HG03469 (cell line): Measurements from ENCODE around the gene CSTF2T.
"Not testable (repeated sequence)": the region's sequence is repeated elsewhere in the genome, so short reads cannot be mapped to it uniquely, and the experiment has no call there.

Source experiments
- ATAC-seq: cut with Tn5 transposase; IDR thresholded peaks from one replicate; pipeline ENCODE4 v1.9.1; 2021; ENCODE audit warnings: mild to moderate bottlenecking, moderate library complexity, moderate number of reproducible peaks; ENCODE audit not compliant: unreplicated experiment

The CSTF2T gene

DNA sequence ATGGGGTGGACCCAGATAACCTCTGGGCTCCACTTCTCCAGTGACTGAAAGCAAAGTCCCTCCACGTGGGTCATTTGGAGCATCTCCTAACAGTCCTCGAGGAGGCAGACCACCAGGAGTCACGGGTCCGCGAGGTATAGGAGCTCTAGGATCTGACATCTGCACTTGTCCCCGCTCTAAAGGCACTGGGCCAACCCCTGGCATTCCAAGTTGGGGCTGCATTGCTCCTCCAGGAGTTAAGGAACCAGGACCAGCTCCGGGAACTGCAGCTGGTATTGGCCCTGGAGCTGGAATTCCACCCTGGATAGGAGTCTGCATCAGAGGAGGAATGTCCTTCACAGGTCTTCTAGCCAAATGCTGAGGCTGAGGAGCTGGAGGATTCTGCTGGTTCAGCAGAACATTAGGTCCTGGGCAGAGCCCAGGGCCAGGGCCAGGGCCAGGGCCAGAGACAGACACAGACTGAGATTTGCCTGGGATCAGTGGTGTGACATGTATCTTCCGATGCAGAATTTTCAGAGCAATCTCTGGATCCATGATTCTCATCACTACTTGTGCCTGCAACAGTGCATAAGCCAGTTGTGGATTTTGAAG, 827 bp downstream of the CSTF2T start:
- no peak for ATAC-seq

DNA sequence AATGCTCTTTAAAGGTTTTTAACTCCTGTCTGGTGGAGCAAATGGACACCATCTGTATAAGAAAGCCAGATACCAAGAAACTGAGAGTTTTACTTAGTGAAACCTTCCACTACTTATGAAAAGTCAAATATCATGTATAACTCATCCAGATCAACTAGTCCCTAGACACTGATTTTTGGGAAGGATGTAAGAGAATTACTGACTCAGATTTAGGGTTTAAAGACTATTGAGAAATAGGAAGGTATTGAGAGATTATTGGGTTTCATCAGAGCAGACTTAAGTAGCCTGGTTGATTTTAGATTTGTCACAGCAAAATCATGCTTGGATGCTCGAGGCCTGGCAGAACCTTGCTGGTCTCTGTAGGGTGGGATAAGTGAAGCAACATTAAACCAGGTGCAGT, 3.1 kb downstream of the CSTF2T start:
- no peak for ATAC-seq

DNA sequence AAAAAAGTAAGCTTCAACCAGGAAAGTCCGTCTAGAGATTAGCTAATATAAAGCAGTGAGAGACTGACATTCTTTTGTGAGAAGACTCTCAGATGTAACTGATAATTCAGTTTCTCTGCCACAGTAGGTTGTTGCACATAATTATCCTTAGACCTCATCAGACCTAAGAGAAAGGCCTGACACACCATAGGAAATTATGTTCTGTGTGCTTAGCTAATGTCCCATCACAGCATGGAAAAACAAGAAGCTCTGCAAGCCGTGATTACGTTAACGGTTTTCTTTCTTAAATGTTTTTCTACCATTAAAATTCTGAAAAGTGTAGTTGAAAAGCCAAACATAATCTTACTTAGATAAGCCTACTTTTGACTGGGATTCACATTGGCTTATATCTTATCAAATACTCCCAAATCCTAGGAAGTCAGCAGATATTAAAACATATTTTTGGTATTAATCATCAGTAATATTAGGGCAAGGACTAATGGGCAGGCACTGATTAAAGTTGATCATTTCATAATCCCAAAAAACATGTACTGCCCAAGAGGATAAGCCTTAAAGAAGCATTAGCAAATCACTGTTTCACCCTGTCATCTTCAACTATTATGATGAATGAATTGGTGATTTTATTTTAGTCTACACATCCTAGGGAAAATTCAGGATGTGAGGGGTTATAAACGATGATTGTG, 5.2 kb downstream of the CSTF2T start:
- no peak for ATAC-seq

DNA sequence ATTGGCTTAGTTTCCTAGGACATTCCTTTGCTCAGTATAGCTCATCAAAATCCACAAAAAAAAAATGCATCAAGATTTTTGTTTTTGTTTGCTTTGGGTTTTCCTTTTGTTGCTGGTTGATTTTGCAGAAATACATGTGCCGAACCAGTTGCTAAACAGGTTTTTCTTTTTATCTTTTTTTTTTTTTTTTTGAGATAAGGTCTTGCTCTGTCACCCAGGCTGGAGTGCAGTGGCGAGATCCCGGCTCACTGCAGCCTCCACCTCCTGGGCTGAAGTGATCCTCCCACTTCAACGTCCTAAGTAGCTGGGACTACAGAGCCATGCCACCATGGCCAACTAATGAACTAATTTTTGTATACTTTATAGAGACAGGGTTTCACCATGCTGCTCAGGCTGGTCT, 8.3 kb downstream of the CSTF2T start:
- ATAC-seq = no peak

DNA sequence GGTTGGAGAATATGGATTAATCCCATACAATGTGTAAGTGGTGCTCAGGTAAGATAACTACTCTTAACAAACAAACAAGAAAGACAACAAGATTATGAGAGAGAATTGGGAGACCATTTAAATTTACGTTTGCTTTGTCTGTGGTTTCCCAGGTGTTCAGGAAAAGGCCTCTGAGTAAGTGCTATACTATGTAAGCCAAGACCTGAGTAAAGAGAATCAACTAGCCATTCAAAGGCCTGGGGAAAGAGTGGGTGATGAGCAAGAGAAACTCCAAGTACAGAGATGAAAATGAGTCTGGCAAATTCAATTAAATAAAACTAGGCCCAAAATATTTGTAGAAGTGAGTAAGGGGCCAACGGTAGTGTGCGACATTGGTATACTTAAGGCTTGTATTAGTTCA, 9.9 kb downstream of the CSTF2T start:
- ATAC-seq = no peak

DNA sequence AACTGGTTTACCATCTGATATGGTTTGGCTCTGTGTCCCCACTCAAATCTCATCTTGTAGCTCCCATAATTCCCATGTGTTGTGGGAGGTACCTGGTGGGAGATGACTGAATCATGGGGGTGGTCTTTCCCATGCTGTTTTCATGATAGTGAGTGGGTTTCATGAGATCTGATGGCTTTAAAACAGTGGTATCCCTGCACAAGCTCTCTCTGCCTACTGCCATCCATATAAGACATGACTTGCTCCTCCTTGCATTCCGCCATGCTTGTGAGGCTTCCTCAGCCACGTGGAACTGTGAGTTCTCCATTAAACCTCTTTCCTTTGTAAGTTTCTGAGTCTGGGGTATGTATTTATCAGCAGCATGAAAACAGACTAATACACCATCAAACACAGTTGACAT, 10.6 kb downstream of the CSTF2T start:
- ATAC-seq = not testable (repeated sequence)

DNA sequence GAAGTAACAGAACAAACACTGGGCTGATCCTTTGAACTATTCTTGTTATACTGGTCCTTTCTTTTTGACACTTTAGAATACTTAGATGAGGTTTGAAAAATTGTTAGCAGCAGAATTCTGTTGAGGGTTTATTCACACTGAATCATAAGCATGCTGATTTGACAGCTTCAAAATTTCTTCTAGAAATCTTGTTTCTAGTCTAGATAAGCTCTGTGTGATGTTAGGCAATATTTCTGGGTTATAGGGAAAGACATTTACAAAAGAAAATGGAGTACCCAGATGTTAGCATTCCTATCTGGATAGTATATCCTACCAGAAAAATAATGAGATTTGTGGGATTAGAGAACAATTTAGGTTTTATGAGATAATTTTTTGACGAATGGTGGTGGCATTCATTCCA, 12.1 kb downstream of the CSTF2T start:
- no peak for ATAC-seq

DNA sequence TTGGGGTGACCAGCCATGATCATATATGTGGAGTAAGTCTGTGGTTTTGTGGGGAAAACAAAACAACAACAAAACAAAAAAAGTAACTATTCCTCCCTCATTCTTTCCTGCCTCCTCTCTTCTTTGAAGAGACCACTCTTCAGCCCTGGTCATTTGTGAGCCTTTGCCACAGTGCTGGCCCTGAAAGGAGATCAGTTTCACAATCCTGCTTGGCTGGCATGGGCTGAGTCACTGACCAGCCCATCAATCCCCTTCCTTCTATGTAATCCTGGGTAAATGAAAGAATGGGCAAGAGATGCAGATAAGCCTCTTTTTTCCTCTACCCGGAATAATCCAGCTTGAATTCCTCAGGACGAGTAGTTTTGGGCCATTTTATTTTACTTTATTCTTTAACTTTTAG, 13.6 kb downstream of the CSTF2T start:
- no peak for ATAC-seq

DNA sequence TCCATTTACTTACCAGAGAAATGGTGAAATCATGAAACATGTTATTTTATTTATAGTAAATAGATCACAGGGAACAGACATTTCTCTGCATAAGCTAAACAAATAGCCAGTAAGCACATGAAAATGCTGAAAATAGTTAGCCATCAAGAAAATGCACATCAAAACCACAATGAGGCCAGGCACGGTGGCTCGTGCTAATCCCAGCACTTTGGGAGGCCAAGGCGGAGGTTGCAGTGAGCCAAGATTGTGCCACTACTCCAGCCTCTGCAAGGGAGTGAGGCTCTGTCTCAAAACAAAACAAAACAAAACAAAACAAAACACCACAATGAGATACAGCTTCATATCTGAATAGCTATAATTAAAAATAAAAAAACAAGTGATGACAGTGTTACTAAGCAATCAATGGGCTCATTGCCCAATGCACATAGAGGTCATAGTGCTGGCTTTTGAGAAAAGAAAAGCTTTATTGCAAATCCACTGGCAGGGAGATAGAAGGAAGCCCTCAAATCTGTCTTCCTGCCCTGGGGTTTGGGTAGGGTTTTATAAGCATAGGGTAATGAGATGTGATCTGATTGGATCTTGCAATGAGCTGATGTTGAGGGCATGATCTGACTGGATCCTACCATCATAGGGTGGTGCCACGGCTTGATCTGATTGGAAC, 16.2 kb downstream of the CSTF2T start:
- no peak for ATAC-seq

DNA sequence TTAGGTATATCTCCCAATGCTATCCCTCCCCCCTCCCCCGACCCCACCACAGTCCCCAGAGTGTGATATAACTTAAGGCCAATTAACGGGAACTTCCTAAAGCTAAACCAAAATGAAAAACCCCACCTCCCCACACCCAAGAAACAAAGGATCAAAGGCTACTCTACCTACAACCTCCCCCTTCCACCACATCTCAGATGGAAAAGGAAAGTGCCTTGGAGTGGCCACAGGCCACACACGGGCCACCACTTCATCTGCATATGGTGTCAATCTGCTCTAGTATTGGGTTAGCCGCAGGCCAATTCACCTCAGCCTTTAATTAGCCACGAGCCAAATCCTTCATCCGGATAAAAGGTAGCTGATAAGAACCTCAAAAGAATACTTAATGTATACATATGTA, 19.6 kb downstream of the CSTF2T start:
- no peak for ATAC-seq

DNA sequence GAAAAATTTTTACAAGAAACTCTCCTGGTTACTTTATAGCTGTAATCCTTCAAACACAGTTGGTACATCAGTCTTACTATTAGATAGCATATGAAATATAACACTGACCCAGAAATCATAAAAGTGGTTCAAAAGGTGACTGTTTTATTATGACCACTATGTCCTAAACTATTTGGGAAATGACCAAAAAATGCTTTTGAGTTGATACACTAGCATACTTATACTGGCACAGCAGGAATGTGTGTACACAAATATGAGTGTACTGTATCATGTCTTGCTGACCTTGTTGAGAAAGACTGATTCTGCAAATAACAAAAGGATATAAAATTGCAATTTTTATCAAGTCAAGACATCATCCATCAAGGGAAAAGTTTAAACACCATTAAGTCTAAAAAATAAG, 24.3 kb downstream of the CSTF2T start:
- ATAC-seq = no peak

DNA sequence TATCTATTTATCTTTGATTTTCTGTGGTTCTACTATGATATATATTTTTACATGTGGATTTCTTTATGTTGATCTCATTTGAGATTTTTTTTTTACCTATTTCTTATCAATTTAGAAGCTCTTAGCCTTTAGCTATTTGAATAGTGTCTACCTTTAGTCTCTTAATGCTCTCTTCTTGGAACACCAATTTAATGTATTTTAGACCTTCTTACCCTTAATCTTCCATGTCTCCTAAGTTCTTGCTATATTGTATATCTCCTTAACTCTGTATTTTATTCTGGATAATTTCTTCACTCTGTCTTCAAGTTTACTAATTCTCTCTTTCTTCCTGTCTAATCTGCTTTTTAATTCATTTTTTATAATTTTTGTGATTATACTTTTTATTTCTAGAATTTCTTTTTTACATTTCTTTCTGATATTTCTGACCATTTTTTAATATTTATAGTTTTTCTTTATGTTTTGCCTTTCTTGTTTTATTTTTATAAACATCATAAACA, 27.3 kb downstream of the CSTF2T start:
- no peak for ATAC-seq

DNA sequence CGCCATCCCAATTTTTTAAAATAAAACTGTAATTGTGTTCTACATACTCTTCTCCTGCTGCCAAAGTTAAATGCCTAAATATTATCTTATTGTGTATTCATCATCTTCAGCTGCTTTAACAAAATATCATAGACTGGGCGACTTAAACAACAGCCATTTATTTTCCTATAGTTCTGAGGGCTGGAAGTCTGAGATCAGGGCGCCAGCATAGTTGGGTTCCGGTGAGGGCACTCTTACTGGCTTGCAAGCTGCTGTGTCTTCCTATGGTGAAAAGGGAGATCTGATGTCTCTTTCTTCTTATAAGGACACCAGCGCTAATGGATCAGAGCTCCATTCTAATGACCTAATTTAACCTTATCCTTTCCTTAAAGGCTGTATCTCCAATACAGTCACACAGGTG, 30.4 kb downstream of the CSTF2T start:
- ATAC-seq = no peak

DNA sequence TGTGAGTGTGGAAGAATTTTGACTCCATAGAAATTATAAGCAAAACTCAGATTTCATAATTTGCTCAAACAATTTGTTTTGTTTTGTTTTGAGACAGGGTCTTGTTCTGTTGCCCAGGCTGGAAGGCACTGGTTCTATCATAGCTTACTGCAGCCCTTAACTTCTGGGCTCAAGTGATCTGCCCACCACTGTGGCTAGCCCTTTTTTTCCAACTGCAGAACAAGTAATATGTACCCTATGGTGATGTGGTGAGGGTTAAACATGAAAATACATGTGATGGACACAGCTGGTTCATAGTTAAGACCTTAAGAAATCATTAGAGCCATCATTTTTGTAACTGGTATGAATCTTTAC, 31.1 kb downstream of the CSTF2T start:
- no peak for ATAC-seq

DNA sequence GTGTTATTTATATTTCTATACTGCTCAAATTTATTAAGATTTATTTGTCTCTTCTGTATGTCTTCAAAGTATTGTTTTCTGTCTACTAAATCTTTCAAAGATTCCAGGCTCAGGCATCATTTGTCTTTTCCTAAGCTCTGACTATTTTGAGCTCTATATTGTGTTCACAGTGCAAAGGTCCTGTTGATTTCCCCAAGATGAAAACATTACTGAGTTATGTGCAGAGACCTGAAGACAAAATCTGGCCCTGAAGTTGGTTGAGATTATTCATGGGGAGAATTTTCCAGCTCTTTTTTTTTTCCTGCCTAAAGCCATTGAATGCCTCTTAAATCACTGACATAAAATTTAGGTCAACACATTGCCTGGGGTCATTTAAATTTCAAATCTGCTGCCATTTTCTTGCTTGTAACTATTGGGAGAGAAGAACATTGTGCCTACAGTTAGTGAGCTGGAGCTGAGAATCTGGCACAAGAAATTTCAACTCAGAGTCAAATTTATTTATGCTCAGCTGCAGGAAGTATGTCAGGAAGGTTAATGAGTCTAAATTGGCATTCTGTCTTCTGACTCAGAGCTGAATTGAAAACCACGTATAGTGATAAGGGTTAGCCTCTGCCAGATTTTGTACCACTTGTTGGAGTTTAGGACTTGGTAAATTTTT, 31.6 kb downstream of the CSTF2T start:
- ATAC-seq = no peak

DNA sequence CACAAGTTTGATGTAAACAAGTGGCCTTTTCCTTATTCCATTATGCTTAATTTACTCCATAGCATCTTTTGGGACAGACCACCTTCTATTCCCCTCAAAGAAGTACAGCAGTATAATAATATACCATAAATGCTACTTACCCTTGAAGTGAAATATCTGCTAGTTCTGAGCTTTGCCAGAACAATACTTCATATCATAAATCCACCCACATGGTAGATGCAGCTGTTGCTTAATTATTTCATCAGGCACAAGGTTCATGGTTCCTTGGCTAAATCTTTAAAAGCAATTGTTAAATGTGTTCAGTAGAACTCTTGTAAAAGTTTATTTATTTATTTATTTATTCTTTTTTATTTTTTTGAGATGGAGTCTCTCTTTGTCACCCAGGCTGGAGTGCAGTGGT, 32.9 kb downstream of the CSTF2T start:
- no peak for ATAC-seq

DNA sequence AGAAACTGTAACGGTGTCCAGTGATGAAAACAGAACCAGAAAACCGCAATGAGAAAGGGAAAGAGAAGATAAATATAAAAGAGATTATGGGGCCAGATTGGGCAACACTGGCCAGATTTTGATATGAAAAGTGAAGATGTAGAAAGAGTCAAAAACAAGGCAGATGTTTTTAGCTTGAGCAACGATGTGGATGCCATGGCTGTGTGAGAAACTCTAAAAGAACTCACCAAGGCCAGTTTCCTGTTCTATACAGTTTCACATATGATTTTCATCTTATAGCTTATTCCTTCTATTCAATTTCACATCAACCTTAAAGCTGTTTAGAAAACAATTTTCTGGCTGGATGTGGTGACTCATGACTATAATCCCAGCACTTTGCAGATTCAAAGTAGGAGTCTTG, 36.3 kb downstream of the CSTF2T start:
- ATAC-seq = no peak

DNA sequence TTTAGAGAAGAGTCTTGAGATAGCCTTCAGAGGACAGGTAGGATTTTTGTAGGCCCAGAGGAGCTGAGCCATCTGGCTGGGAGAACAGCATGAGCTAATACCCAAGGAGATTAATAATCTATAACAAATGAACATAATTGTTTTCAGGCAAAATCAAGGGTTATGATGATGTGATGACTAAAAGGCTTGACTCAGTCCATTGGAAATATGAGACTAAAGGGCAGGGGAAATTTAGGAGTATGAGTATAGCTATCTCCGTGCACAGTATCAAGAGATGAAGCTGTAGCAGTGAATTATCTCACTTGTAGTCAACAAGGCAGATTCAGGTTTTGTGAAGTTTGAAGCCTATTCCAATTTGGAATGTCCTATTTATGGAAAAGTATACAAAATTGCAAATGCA, 40.1 kb downstream of the CSTF2T start:
- no peak for ATAC-seq

DNA sequence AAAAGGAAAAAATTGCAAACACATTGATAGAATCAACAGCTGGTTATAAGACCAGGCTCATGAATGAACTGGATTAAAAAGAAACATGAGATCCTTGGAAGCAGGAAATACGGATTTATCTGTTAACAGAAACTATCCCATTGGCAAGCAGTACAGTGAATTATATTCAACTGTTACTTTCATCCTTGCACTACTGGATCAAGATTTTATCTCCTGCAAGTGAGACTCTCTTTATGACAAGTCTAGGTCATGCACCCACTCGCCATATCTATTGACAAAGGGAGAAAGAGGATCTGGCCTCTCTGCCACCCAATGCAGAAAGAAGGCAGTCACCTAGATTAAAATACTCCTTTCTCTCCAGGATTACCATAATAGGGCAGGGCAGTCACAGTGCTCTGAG, 41.4 kb downstream of the CSTF2T start:
- no peak for ATAC-seq

DNA sequence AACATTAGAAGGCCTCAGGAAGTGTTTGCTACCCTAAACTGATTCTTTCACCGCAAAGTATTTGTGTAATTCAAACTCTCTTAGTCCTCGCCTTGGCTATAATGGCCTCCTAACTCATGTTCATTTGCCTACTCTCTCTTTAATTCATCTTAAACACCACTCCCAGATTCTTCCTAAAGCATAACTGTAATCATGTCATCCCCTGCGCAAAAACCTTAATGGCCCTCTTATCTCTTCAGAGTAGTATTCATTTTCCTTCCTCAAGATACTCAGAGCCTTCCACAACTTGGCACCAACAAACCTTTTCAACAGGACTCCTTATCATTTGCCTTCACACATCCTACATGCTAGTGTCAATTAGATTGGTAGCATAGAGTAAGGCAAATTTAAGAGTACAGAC, 42.9 kb downstream of the CSTF2T start:
- ATAC-seq = no peak

DNA sequence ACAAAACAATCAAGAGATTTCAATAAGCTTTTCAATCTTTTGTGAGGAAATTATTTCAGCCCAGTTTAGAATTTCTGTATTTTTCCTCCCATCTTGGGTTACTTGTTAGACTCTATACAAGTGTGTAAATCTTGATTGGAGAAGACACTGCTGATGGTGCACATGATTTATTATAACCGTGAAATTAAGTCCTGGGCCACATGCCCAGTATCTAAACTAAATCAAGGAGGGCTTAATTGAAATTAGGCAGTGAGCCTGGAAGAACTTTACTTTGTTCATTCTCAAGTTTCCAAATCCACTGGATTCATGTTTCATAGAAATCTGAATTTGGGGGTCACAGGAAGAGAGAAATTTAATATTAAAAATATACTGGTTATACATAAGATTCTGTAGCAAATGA, 44.5 kb downstream of the CSTF2T start:
- no peak for ATAC-seq

DNA sequence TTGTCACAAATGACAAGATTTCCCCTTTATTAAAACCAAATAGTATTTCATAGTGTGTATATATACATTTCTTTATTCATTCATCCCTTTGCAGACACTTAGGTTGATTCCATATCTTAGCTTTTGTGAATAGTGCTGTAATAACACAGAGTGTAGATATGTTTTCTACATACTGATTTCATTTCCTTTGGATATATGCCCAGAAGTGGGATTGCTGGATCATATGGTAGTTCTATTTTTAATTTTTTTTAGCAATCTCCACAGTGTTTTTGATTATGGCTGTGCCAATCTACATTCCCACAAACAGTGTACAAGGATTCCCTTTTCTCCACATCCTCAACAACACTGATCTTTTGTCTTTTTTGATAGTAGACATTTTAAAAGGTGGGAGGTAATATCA, 46.4 kb downstream of the CSTF2T start:
- no peak for ATAC-seq
